HFF-Myc (cell line): Measurements from ENCODE around the gene CLIC3.

Source experiments
- DNase-seq: peaks from one replicate; pipeline ENCODE4 v3.0.0-alpha.2; 2011; ENCODE audit warnings: low read depth; ENCODE audit errors: extremely low read depth
- H3K4me3 ChIP-seq: replicated peaks from 2 replicates; pipeline ENCODE4 v1.5.1; 2011; ENCODE audit warnings: low read depth, mild to moderate bottlenecking, control low read depth, low read length
- CTCF ChIP-seq: IDR thresholded peaks from 2 replicates; pipeline ENCODE4 v1.5.1; 2012; ENCODE audit warnings: mild to moderate bottlenecking, low read depth, low read length, control low read depth; ENCODE audit errors: missing control alignments

The CLIC3 gene

GRCh38 chr9:137021568-137021978, 25.2 kb upstream of the CLIC3 start:
- TF ChIP-seq CTCF = no peak
- H3K4me3 ChIP-seq = no peak overlapping the region
- no peak for DNase-seq

GRCh38 chr9:137020771-137021567, 24.6 kb upstream of the CLIC3 start:
- TF ChIP-seq CTCF = no peak
- DNase-seq = no peak
- H3K4me3 ChIP-seq = no peak overlapping the region

GRCh38 chr9:137019891-137020683, 23.7 kb upstream of the CLIC3 start:
- DNase-seq = no peak
- H3K4me3 ChIP-seq = no peak overlapping the region
- TF ChIP-seq CTCF = no peak

- no peak overlapping the region for H3K4me3 ChIP-seq
- TF ChIP-seq CTCF = no peak
- DNase-seq = no peak
Measured at GRCh38 chr9:137018761-137019559, 22.6 kb upstream of the CLIC3 start.

GRCh38 chr9:137017791-137018497, 21.6 kb upstream of the CLIC3 start:
- H3K4me3 ChIP-seq = no peak overlapping the region
- no peak for TF ChIP-seq CTCF
- no peak for DNase-seq

GRCh38 chr9:137017071-137017470, 20.7 kb upstream of the CLIC3 start:
- no peak overlapping the region for H3K4me3 ChIP-seq
- DNase-seq = no peak
- TF ChIP-seq CTCF = no peak
